Right hindlimb (tissue), 1 donor: ENCODE measurements around the gene PRDM8.

Experiments used
- DNase-seq: peaks from one replicate; pipeline ENCODE4 v3.0.0-alpha.2; 2018

Gene PRDM8

GRCh38 chr4:80184053-80184824 is 13.1 kb upstream of the PRDM8 start:
- peak; percentile 92 for DNase-seq

- DNase-seq: peak; percentile 65
Observed at GRCh38 chr4:80184825-80185756, 12.2 kb upstream of the PRDM8 start.

GRCh38 chr4:80185787-80186548 is 11.3 kb upstream of the PRDM8 start:
- no peak for DNase-seq

GRCh38 chr4:80186676-80187075 is 10.6 kb upstream of the PRDM8 start:
- DNase-seq: no peak

- no peak for DNase-seq
Observed at GRCh38 chr4:80187677-80188076, 9.6 kb upstream of the PRDM8 start.

GRCh38 chr4:80188457-80188800 is 8.9 kb upstream of the PRDM8 start:
- DNase-seq: no peak

- no peak for DNase-seq
Observed at GRCh38 chr4:80188801-80189458, 8.4 kb upstream of the PRDM8 start.

- DNase-seq: no peak
Observed at GRCh38 chr4:80189581-80189955, 7.7 kb upstream of the PRDM8 start.

- no peak for DNase-seq
Observed at GRCh38 chr4:80189956-80190677, 7.2 kb upstream of the PRDM8 start.

GRCh38 chr4:80192252-80192866 is 4.9 kb upstream of the PRDM8 start:
- no peak for DNase-seq

- DNase-seq: no peak
Observed at GRCh38 chr4:80192937-80193336, 4.4 kb upstream of the PRDM8 start.

- DNase-seq: no peak
Observed at GRCh38 chr4:80195441-80196140, 1.7 kb upstream of the PRDM8 start.

- DNase-seq: no peak
Observed at GRCh38 chr4:80196259-80196921, 913 bp upstream of the PRDM8 start.

- no peak for DNase-seq
Observed at GRCh38 chr4:80197601-80198440, 518 bp downstream of the PRDM8 start.

GRCh38 chr4:80198441-80198837 is 1.1 kb downstream of the PRDM8 start:
- DNase-seq: no peak

- DNase-seq: no peak
Observed at GRCh38 chr4:80199004-80199560, 1.8 kb downstream of the PRDM8 start.

GRCh38 chr4:80199947-80200346 is 2.6 kb downstream of the PRDM8 start:
- DNase-seq: no peak

GRCh38 chr4:80201252-80202151 is 4.2 kb downstream of the PRDM8 start:
- no peak for DNase-seq
